Esophagus muscularis mucosa (tissue), 4 donors: Measurements from ENCODE around the gene SPN.

Experiments
- EP300 ChIP-seq: sonication (generic); formaldehyde crosslinking; IDR thresholded peaks from one replicate; pipeline ENCODE4 v1.6.1; 2017; ENCODE audit warnings: antibody characterized with exemption
- POLR2A ChIP-seq: fragments of 450-650 bp; IDR thresholded peaks from one replicate; pipeline ENCODE4 v1.6.1; 2017; ENCODE audit warnings: antibody characterized with exemption, moderate library complexity, mild to moderate bottlenecking, low read depth
- POLR2AphosphoS5 ChIP-seq, 2 donors: sonication (generic); formaldehyde crosslinking; IDR thresholded peaks; one replicate each; pipeline ENCODE4 v1.6.1; 2017; ENCODE audit warnings: antibody characterized with exemption in 2 of 2
- TF ChIP-seq, protein P1 (sequence below), 3 experiments: fragments of 200-600 bp in 2 of 3; fragments of 450-650 bp in 1 of 3; sonication (generic) in 2 of 3; IDR thresholded peaks; one replicate each; pipeline ENCODE4 v1.5.1; 2017 to 2019; ENCODE audit warnings: antibody characterized with exemption in 3 of 3, mild to moderate bottlenecking in 2 of 3, moderate library complexity in 1 of 3

- TF ChIP-seq, protein P1, sequence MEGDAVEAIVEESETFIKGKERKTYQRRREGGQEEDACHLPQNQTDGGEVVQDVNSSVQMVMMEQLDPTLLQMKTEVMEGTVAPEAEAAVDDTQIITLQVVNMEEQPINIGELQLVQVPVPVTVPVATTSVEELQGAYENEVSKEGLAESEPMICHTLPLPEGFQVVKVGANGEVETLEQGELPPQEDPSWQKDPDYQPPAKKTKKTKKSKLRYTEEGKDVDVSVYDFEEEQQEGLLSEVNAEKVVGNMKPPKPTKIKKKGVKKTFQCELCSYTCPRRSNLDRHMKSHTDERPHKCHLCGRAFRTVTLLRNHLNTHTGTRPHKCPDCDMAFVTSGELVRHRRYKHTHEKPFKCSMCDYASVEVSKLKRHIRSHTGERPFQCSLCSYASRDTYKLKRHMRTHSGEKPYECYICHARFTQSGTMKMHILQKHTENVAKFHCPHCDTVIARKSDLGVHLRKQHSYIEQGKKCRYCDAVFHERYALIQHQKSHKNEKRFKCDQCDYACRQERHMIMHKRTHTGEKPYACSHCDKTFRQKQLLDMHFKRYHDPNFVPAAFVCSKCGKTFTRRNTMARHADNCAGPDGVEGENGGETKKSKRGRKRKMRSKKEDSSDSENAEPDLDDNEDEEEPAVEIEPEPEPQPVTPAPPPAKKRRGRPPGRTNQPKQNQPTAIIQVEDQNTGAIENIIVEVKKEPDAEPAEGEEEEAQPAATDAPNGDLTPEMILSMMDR (IDR thresholded peaks at IDR 0.05), result no peak
- TF ChIP-seq POLR2AphosphoS5 (IDR thresholded peaks at IDR 0.05) (no peak), EP300 (no peak), POLR2A (no peak)
These were observed 702 bp downstream of the SPN start for GRCh38 chr16:29663807-29664090.
